Stimulated activated CD4-positive, alpha-beta T cell treated with anti-CD3 and anti-CD28 coated beads, Interleukin-12 subunit alpha, Interleukin-12 subunit beta, amount 100 ng/mL, for 48 hours (primary cell): Measurements from ENCODE around the gene AZGP1.
"Not testable (repeated sequence)": the region's sequence is repeated elsewhere in the genome, so short reads cannot be mapped to it uniquely, and the experiment has no call there.

Experiments
- DNase-seq, 3 donors: peaks; one replicate each; pipeline ENCODE4 v3.0.0-alpha.2; 2020; ENCODE audit warnings: low read depth in 2 of 3, low spot score in 1 of 3

The AZGP1 gene

DNA sequence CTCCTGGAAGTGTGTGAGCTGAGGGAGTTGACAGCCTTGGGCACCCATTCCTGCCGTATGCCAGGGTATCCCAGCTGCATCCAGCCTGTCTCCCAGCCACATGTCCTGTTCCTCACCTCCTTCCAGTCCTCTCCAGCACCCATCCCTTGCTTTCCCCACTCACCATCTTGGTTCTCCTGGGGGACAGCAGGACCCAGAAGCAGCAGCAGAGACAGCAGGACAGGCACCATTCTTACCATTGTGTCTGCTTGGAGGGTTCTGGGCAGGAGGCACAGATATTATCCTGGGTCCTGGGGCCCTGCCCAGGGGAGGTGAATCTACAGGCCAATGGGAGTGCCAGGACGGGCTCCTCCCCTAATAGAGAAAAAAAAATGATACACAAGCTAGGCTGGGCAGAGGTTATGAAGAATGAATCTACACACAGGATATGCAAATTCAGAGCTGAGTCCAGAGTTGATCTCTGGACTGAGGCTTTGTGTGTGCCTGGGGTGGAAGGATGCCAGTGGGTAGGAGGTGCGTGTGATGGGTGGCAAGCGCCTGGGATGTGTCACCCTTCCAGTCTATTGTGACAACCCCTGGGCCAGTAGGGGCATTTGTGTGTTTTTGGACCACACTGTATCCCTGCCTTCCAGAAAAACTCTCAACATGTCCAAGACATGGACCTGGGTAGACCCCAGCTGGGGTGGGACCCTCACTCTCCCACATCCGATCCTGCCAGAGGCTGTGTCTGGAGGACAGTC is at the start of gene AZGP1:
TSS of gene AZGP1 (minus strand) at position 250 of the 740 bp plus-strand sequence. CDS start at position 239, 11 bp downstream.
- no peak for DNase-seq

DNA sequence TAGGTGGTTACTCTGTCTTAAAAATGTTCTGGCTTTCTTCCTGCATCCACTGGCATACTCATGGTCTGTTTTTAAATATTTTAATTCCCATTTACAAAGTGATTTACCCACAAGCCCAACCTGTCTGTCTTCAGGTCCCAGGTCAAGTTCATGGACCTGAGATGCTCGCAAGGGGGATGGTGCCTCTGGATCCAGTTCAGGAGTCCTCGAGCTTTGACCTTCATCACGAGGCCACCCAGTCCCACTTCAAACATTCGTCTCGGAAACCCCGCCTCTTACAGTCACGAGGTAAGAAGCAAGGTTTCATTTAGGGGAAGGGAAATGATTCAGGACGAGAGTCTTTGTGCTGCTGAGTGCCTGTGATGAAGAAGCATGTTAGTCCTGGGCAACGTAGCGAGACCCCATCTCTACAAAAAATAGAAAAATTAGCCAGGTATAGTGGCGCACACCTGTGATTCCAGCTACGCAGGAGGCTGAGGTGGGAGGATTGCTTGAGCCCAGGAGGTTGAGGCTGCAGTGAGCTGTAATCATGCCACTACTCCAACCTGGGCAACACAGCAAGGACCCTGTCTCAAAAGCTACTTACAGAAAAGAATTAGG is 48.3 kb upstream of the AZGP1 start:
- DNase-seq = no peak

GRCh38 chr7:100023526-100023925 is 47.7 kb upstream of the AZGP1 start:
- DNase-seq = no peak

DNA sequence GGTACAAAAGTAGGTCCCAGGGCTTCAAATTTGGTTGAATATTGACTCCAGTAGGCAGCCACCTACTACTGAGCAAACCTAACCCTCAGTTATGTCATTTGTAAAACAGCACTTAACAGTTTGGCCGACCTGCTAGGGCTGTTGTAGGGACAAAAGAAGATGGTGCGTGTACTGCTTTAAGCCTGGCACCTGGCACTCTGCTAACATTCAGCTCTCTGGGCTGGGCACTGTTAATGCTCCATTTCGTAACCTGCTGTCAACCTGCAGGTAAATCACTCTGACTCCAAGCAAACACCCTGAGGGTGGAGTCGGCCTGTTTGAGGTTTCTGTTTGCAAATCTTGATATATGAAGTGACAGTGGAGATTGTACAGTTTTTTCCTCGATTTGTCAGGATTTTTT is 46.8 kb upstream of the AZGP1 start:
- no peak for DNase-seq

GRCh38 chr7:100021297-100021696 is 45.5 kb upstream of the AZGP1 start:
- DNase-seq = no peak

DNA sequence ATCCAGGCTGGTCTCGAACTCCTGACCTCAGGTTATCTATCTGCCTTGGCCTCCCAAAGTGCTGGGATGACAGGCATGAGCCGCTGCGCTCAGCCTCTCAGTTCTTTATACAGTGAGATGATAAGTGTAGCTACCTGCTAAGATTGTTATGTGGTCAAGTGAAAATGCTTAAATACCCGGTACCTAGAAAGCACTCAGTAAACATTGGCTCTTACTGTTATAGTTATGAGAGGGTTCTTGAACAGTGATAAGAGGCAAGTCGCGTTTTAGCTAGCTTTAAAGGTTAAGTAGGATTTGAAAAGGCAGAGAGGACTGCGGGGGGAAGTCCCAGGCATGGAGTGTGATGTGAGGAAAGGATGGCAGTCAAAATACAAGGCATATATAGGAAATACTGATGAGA is 44.1 kb upstream of the AZGP1 start:
- DNase-seq = no peak

- DNase-seq = no peak
Observed at GRCh38 chr7:100017875-100018274, 42.0 kb upstream of the AZGP1 start.

DNA sequence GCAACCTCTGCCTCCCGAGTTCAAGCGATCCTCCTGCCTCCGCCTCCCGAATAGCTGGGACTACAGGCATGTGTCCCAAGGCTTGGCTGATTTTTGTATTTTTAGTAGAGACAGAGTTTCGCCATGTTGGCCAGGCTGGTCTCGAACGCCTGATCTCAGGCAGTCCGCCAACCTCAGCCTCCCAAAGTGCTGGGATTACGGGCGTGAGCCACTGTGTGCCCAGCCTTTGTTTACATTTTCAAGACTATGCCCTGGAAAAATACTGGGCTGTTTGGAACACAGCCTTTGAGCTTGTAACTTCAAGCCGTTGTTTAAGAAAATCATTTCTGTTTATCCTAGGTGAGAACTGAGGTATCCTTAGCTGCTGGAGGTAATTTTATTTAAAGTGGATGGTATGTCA is 41.5 kb upstream of the AZGP1 start:
- DNase-seq = no peak

DNA sequence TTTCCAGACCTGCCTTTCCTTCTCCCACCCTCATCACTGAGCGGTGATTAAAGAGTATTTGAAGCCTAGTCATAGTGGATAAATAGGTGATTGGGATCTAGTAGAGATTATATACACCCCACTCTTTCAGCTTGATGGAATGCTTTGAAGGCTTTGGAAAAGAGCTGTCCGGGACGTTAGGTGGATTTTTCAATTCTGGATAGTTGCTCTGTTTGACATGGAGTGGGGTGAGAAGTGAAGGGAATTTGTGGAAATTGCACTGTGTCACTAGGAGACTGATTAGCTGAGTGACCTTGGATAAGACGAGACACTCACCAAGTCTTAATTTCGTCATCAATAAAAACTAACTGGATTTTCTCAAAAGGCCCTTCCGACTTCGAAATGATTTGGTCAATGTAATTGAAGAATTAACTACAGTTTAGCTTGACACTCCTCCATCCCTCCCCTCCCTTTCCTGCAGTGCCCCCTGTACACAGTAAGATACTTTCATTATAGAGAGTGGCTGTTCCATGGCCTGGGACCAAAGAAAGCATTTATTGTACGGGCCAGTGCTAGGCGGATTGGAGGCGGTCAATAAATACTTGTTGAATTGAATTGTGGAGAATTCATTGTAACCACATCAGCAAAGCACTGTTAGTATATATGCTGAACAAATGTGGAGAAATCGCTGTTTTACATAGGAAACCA is 40.5 kb upstream of the AZGP1 start:
- no peak for DNase-seq

- peak; percentile 70 to 80 (median 75) for DNase-seq
Observed at GRCh38 chr7:100015232-100016214, 39.7 kb upstream of the AZGP1 start, which contains the start of gene ZKSCAN1. ZKSCAN1 (plus strand) TSS chr7:100015596; CDS start chr7:100023507, 7,911 bp downstream.

GRCh38 chr7:100013328-100013676 is 37.5 kb upstream of the AZGP1 start:
- DNase-seq = peak in 2 of 3 donors; percentile 15 to 40

DNA sequence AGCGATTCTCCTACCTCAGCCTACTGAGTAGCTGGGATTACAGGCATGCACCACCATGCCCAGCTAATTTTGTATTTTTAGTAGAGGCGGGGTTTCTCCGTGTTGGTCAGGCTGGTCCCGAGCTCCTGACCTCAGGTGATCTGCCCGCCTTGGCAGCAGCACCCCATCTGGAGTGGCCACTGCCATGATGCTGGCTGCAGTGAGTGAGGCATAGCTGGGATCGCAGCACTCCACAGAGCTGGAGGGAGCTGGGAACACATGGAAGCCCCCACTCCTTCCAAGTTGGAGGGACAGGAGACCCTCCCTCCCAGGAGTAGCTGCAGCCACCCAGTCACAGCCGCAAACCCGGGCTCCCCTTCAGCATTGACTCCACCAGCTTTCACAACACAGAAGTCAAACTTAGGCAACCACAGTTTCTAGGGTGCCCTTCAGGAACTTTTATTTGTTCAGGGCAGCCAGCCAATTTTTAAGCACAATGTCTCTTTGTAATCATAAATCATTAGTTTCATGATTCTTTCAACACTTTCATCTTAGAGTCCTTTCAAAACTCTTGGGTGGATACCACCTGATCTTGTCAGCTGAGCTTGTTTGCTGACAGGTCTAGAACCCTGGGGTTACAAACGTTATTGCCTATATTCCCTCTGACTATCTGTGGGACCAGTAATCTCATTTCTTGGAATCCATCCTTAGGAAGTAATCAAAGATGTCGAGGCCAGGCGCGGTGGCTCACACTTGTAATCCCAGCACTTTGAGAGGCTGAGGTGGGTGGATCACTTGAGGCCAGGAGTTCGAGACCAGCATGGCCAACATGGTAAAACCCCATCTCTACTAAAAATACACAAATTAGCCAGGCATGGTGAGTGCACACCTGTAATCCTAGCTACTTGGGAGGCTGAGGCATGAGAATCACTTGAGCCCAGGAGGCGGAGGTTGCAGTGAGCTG is 36.8 kb upstream of the AZGP1 start:
- not testable (repeated sequence) for DNase-seq

DNA sequence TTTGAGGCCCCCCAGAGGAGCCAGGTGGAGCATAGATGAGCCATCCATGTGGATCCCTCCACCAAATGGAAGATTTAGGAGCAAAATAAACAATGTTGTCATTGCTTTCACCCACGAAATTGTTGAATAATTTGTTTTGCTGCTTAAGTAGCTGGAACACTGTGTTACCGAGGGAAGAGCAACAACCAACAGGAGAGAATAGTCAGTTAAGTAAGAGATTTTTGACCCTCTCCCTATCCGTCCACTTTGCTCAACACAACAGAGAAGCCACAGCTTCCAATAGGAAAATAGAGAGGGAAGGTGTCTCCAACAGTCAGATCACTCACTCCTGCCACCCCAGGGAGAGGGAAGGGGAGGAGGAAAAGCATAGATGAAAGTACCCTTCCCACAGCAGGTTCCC is 35.7 kb upstream of the AZGP1 start:
- DNase-seq = no peak

DNA sequence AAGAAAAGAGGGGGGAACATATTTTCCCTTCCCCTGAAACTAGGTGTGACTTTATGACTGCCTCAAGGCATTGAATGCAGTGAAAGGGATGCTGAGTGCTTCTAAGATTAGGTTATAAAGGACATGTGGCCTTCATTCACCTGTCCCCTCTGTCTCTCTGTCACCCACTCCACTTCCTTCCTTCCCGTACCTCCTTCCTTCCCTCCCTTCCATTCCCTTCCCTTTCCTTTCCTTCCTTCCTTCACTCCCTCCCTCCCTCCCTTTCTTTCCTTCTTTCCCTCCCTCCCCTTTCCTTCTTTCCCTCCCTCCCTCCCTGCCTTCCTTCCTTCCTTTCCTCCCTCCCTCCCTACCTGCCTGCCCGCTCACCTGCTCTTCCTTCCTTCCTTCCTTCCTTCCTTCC is 35.1 kb upstream of the AZGP1 start:
- no peak for DNase-seq

GRCh38 chr7:100009952-100010351 is 34.1 kb upstream of the AZGP1 start:
- DNase-seq = not testable (repeated sequence)

DNA sequence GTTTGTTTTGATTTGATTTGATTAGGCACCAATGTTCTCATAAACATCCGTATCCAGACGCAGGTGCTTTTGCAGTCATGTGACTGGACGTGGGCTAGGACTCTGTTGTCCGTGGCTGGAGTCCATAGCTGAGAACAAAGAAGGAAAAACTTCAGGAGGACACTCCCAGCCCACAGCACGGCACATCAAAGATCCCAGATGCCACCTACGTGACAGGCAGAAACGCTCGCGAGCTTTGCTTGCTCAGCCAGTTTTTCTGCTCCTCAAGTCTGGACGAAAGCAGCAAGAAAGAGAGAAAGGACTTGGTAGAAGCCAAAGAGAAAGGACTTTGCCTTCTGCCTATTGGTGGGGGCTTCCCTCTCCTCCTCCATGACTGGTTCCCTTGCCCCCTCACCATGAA is 32.7 kb upstream of the AZGP1 start:
- DNase-seq = no peak

DNA sequence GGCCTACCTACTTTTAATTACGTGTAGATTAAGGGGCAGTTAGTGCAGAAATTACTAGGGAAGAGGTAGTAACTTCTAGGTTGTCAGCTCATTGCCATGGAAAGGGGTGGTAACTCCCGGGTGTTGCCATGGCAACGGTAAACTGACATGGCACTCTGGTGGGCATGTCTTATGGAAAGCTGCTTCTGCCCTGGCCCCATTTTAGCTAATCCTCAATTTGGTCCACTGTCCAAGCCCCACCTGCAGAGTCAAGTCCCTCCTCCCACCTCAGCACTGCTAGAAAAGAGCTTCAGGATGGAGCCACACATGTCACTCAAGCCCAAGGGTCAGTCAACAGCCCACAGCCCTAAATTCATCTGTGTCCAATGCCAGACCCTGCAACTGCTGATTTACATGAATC is 32.1 kb upstream of the AZGP1 start:
- DNase-seq = no peak

- no peak for DNase-seq
Observed at GRCh38 chr7:100003711-100004661, 28.2 kb upstream of the AZGP1 start.

- DNase-seq = no peak
Observed at GRCh38 chr7:100000239-100000638, 24.4 kb upstream of the AZGP1 start.
